Endothelial cell (in vitro differentiated cells): ENCODE data around the gene TRHDE. TPM values are rescaled to one million over a fixed set of nuclear protein-coding genes. Genes with fewer than 3 reads are reported as not detected.

Experiments used
- DNase-seq: peaks from one replicate; pipeline ENCODE4 v3.0.0; 2021; ENCODE audit warnings: low spot score
- H3K27ac Mint-ChIP-seq: one replicate; pipeline ENCODE4 v1.8.0; 2021; ENCODE audit warnings: mixed read lengths, inconsistent platforms; ENCODE audit not compliant: unreplicated experiment
- H3K27me3 Mint-ChIP-seq: one replicate; pipeline ENCODE4 v1.8.0; 2021; ENCODE audit warnings: mild to moderate bottlenecking, moderate library complexity, mixed read lengths, inconsistent platforms; ENCODE audit not compliant: unreplicated experiment
- H3K36me3 Mint-ChIP-seq: one replicate; pipeline ENCODE4 v1.8.0; 2021; ENCODE audit warnings: mild to moderate bottlenecking, low read depth, mixed read lengths, inconsistent platforms; ENCODE audit not compliant: unreplicated experiment
- H3K4me1 Mint-ChIP-seq: one replicate; pipeline ENCODE4 v1.8.0; 2021; ENCODE audit warnings: mild to moderate bottlenecking, mixed read lengths, inconsistent platforms; ENCODE audit not compliant: unreplicated experiment
- H3K4me3 Mint-ChIP-seq: one replicate; pipeline ENCODE4 v1.8.0; 2021; ENCODE audit warnings: mild to moderate bottlenecking, mixed read lengths, inconsistent platforms; ENCODE audit not compliant: unreplicated experiment
- H3K9me3 Mint-ChIP-seq: one replicate; pipeline ENCODE4 v1.8.0; 2021; ENCODE audit warnings: mixed read lengths, inconsistent platforms; ENCODE audit not compliant: unreplicated experiment
- total RNA-seq: library from RNA; stranded (reverse); fragmentation: NEBNext Ultra II Directional; extraction: Animal tissue kit (Norgen Biotek cat#: 25700); gene quantifications from one replicate; pipeline ENCODE4 v1.2.1, GENCODE V29; 2021; ENCODE audit not compliant: unreplicated experiment
- TF ChIP-seq, protein P1 (sequence below): fragments of 200-600 bp; sonication (generic); IDR thresholded peaks from one replicate; pipeline ENCODE4 v1.5.0; 2021; ENCODE audit warnings: antibody characterized with exemption; ENCODE audit not compliant: unreplicated experiment

The TRHDE gene
- total RNA-seq, 1 donor from 2014 or later: 0.54 TPM

DNA sequence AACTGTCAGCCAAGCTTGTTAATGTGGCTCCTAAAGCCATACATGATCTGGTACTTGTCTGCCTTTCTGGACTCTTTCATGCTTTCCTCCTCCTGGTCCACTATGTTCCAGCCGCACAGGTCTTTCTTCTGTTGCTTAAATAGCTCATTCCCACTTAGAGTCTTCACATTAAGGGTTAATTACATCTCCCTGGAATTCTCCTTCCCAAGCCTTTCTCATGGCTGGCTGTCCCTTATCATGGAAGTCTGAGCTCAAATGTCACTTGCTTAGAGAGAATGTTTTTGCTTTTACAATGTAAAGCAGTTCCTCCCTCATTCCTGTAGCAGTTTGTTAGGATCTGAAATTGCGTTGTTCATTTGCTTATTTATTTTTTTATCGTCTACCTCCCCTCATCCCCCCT is 199.6 kb downstream of the TRHDE start:
- no peaks in the 10 kb centered on the region for H3K36me3 Mint-ChIP-seq
- no peak for DNase-seq
- no peak overlapping the region for H3K4me3 Mint-ChIP-seq
- no peaks in the 10 kb centered on the region for H3K4me1 Mint-ChIP-seq
- H3K27me3 Mint-ChIP-seq: no peaks in the 10 kb centered on the region
- H3K27ac Mint-ChIP-seq: no peak overlapping the region
- H3K9me3 Mint-ChIP-seq: no peaks in the 10 kb centered on the region
- TF ChIP-seq, protein P1, sequence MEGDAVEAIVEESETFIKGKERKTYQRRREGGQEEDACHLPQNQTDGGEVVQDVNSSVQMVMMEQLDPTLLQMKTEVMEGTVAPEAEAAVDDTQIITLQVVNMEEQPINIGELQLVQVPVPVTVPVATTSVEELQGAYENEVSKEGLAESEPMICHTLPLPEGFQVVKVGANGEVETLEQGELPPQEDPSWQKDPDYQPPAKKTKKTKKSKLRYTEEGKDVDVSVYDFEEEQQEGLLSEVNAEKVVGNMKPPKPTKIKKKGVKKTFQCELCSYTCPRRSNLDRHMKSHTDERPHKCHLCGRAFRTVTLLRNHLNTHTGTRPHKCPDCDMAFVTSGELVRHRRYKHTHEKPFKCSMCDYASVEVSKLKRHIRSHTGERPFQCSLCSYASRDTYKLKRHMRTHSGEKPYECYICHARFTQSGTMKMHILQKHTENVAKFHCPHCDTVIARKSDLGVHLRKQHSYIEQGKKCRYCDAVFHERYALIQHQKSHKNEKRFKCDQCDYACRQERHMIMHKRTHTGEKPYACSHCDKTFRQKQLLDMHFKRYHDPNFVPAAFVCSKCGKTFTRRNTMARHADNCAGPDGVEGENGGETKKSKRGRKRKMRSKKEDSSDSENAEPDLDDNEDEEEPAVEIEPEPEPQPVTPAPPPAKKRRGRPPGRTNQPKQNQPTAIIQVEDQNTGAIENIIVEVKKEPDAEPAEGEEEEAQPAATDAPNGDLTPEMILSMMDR: no peak

DNA sequence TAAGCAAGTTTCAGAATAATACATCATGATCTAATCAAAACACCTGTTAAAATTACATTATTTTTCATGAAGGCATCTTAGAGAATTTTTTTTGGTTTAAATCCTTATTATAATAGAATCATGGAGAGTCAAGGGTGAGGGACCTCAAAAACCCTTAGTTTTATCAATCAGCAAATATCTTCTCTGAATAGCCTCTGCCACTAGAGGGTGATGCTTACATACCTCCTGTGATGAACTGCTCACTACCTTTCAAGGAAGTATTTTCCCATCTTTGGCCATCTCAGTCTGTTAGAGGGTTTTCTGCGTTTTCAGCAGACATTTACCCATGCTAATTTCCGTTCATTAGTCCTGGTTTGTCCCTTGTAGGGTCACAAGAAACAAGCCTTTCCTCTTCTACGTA is 200.2 kb downstream of the TRHDE start:
- Mint-ChIP-seq H3K4me3 (no peak overlapping the region), H3K27me3 (no peaks in the 10 kb centered on the region), H3K4me1 (no peaks in the 10 kb centered on the region), H3K27ac (no peak overlapping the region), H3K9me3 (no peaks in the 10 kb centered on the region), H3K36me3 (no peaks in the 10 kb centered on the region)
- TF ChIP-seq, protein P1: no peak
- no peak for DNase-seq

DNA sequence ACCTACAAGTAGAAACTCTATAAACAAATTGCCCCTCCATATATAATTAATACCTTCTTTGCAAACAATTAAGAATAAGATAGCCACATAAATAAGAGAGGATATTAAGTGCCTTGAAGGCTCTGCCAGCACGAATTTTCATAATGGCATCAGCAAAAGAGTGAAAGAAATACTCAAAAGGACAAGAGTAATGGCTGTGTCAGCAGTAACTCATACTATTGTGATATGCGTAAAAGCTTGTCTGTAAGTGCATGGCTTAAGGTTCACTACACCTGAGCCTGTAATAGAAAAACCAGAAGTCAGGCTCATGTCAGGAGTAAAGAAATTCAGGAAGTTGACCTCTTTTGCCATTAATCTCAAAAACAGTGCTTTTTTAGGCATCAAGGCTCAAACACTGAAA is 204.1 kb downstream of the TRHDE start:
- no peaks in the 10 kb centered on the region for H3K36me3 Mint-ChIP-seq
- no peak for DNase-seq
- H3K27ac Mint-ChIP-seq: no peak overlapping the region
- no peaks in the 10 kb centered on the region for H3K4me1 Mint-ChIP-seq
- H3K27me3 Mint-ChIP-seq: no peaks in the 10 kb centered on the region
- H3K9me3 Mint-ChIP-seq: no peaks in the 10 kb centered on the region
- no peak overlapping the region for H3K4me3 Mint-ChIP-seq
- TF ChIP-seq, protein P1: no peak

DNA sequence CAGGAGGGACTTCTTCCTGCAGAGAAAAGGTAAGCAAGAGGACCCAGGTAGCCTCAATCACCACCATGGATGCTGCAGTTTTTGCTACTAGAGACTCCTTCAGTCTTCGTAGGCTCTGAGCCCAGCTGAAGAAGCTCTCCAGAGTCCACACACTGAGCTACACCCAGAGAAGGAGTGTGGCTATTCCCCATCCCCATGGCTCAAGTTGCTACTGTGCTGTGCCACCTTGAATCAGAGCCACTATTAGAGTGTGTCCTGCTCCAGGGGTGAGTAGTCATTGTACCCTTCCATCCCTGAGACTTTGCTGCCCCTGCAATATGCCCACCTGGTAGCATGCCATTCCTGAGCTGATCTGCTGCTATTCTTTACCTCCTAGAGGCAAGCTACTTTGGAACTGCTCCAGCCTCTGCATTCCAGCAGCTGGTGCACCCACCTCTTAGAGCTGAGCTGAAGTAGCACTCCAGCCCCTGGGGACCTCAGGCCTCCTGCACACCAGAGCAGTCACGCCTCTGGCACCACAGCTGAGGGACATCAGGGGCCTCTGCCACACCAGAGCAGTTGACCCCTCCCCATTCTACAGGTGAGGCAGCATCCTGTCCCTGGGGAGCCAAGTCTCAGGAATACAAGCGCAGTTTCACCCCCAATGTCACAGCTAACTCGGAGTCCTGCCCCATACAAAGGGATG is 213.0 kb downstream of the TRHDE start:
- DNase-seq: no peak
- no peak overlapping the region for H3K4me3 Mint-ChIP-seq
- TF ChIP-seq, protein P1: no peak
- H3K9me3 Mint-ChIP-seq: no peaks in the 10 kb centered on the region
- no peak overlapping the region for H3K27ac Mint-ChIP-seq
- H3K27me3 Mint-ChIP-seq: peaks cover 4% of the 10 kb centered on the region
- no peaks in the 10 kb centered on the region for H3K4me1 Mint-ChIP-seq
- H3K36me3 Mint-ChIP-seq: no peaks in the 10 kb centered on the region

DNA sequence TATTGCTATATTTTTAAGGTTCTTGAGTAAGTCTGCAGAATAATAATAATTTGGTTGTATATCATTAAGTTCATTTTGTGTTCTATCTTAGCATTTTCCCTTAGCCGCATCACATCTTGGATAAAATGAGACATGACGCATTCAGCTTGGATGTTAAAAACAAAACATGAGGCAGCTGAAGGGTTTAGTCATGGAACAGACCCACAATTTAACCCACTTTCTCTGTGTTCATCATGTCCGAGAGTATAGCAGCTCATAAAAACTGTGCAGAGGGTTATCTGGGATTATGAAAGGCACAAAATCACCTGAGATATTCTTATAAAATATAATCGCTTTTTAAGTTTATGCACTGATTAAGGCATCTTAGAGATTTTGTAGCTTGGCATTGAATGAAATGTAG is 219.3 kb downstream of the TRHDE start:
- no peak for DNase-seq
- Mint-ChIP-seq H3K4me3 (no peak overlapping the region), H3K9me3 (no peaks in the 10 kb centered on the region), H3K4me1 (no peaks in the 10 kb centered on the region), H3K36me3 (no peaks in the 10 kb centered on the region), H3K27me3 (peaks cover 2% of the 10 kb centered on the region), H3K27ac (no peak overlapping the region)
- TF ChIP-seq, protein P1: no peak
